Middle frontal gyrus (tissue), 1 donor: ENCODE results near the gene SLC35F3.
"Not testable (repeated sequence)": the region's sequence is repeated elsewhere in the genome, so short reads cannot be mapped to it uniquely, and the experiment has no call there.

ENCODE experiments used
- DNase-seq: peaks from one replicate; pipeline ENCODE4 v3.0.0-alpha.2; 2015; ENCODE audit warnings: low spot score; ENCODE audit errors: extremely low spot score

SLC35F3 gene

GRCh38 chr1:234102583-234102982 is 198.1 kb downstream of the SLC35F3 start:
- DNase-seq = peak; percentile 34

GRCh38 chr1:234103198-234103597 is 198.7 kb downstream of the SLC35F3 start:
- DNase-seq = no peak

GRCh38 chr1:234106032-234106431 is 201.6 kb downstream of the SLC35F3 start:
- DNase-seq = no peak

GRCh38 chr1:234107416-234108021 is 203.0 kb downstream of the SLC35F3 start:
- DNase-seq = no peak

GRCh38 chr1:234108921-234109320 is 204.4 kb downstream of the SLC35F3 start:
- no peak for DNase-seq

DNA sequence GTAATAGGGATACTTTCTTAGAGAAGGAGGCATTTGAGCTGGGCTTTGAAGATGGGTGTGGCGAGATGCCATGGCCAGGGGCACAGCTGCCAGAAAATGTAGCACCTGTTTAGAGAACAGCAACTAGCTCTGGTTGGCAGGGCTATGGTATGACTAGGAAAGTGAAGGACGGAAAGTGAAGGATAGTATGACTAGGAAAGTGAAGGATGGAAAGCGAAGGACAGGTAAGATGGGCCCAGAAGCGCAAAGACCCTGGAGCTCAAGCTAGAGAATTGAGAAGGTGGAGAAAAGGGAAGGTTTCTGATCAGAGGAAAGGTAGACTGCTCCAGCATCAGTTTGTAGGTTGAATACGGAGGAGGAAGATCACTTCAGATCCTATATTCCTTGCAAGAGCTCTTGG is 205.4 kb downstream of the SLC35F3 start:
- DNase-seq = no peak

GRCh38 chr1:234111458-234112142 is 207.1 kb downstream of the SLC35F3 start:
- no peak for DNase-seq

GRCh38 chr1:234114648-234115307 is 210.3 kb downstream of the SLC35F3 start:
- DNase-seq = peak; percentile 40

DNA sequence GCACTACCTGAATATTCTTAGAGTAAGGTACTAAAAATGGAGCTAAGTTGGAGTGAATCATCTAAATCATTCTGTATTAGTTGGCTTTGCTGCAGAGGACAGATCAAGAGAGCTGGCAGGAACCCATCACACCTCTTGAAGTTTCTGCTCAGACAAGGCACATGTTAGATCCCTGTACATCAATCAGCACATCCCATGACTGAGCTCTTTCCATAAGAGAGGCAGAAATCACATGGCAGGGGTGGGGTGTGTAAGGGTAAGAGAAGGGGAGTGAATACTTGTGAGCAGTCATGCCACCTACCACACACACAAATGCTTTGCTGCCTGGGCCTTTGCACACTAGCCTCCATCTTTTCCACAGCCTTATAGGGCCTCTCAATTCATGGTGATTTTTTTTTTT is 214.4 kb downstream of the SLC35F3 start:
- no peak for DNase-seq

- DNase-seq = no peak
Observed at GRCh38 chr1:234119431-234119830, 215.0 kb downstream of the SLC35F3 start.

DNA sequence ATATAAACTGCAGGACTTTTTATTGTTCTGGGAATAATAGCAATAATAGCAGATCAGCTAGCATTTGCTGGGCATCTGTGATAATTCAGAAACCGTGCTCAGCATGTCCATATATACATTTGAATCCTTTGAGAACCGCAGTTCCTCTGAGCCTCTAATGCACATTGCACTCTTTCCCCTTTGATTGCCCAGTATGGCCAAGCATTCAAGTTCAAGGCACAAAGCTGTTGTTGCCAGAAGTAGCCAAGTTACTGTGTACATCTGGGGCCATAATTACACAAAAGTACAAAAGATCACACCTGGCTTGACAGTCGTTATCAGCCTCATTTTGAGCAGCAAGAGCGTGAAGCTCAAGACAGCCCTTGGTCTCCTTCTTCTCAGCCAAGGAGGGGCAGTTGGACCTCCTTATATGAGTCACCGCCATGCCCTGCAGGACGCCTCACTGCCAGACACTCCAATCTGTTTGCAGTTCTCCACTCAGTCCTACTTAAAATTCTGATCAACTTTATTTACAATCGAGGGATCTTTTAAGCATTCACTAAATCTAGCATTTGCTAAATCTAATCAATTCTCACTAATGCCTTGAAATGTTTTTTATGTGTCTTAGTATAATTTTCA is 216.0 kb downstream of the SLC35F3 start:
- DNase-seq = no peak

- DNase-seq = not testable (repeated sequence)
Observed at GRCh38 chr1:234121659-234122058, 217.2 kb downstream of the SLC35F3 start.

DNA sequence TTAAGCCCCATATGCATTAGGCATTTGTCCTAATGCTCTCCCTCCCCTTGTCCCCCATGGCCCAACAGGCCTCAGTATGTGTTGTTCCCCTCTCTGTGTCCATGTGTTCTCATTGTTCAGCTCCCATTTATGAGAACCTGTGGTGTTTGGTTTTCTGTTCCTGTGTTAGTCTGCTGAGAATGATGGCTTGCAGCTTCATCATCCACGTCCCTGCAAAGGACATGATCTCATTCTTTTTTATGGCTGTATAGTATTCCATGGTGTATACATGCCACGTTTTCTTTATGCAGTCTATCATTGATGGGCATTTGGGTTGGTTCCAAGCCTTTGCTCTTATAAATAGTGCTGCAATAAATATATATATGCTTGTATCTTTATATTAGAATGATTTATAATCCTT is 218.1 kb downstream of the SLC35F3 start:
- DNase-seq = not testable (repeated sequence)

DNA sequence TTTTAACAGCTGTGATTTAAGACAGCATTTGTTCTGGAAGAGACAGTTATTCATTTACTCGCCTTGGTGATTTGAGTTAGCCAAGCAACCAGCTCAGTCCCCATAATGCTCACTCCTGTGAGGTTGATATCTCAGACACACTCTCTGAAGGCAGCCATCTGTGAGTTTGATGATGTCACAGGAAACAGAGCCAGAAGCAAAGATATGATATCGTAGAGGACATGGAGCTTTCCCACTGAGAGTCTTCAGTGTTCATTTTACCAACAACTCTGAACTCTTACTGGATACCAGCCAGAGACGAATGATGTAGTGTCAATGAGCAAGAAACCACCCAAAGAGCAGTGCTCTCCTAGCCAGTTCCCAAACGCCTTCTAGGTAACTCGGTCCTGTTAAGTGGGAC is 219.4 kb downstream of the SLC35F3 start:
- no peak for DNase-seq

GRCh38 chr1:234125283-234125682 is 220.8 kb downstream of the SLC35F3 start:
- no peak for DNase-seq

DNA sequence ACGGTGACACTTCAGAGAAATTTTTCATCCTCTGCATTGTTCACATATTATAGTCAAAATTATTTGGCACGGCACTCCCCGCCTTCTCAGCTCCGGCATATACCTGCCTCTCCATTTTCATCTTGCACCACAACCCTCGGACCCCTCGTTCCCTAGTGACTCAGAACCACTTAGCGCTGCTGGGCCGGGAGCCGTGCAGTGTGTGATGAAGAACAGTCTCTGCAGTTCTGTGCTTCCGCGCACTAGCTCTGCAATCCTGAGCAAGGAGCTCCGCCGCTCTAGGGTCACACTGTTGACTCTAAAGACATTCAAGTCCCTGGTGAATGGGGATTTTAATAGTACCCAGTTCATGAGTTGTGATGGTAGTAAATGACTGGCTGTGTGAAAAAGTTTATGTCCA is 221.2 kb downstream of the SLC35F3 start:
- DNase-seq = no peak

- DNase-seq = no peak
Observed at GRCh38 chr1:234127026-234127671, 222.7 kb downstream of the SLC35F3 start.

GRCh38 chr1:234132795-234133194 is 228.3 kb downstream of the SLC35F3 start:
- DNase-seq = no peak

- no peak for DNase-seq
Observed at GRCh38 chr1:234134878-234135277, 230.4 kb downstream of the SLC35F3 start.

DNA sequence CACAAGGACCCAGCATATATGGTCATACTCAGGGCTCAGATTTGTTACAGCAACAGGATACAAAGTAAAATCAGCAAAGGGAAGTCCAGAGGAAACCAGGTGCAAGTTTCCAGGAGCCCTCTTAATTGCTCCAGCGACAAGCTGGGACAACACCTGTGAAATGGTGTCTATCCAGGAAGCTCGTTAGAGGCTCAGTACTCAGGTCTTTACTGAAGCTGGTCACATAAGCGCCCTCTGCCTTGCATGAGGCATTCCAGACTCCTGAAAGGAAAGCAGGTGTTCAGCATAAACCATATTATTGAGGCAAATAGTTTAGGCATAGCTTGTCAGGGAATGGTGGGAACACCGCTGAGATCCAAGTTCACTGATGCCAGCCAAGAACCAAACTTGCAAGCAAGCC is 231.0 kb downstream of the SLC35F3 start:
- DNase-seq = no peak

- DNase-seq = no peak
Observed at GRCh38 chr1:234136073-234136472, 231.6 kb downstream of the SLC35F3 start.

GRCh38 chr1:234139966-234140365 is 235.5 kb downstream of the SLC35F3 start:
- DNase-seq = no peak
